NCI-H2107 treated with DMSO at 0.1 percent for 48 hours (cell line): Measurements from ENCODE around the gene EGR1.
A peak's percentile ranks its signal among the peaks of the same experiment; 100 is the strongest.

Experiments
- DNase-seq: peaks from one replicate; lab custom pipeline; 2025; ENCODE audit not compliant: unreplicated experiment; lab: John Stamatoyannopoulos, UW

EGR1 gene

DNA sequence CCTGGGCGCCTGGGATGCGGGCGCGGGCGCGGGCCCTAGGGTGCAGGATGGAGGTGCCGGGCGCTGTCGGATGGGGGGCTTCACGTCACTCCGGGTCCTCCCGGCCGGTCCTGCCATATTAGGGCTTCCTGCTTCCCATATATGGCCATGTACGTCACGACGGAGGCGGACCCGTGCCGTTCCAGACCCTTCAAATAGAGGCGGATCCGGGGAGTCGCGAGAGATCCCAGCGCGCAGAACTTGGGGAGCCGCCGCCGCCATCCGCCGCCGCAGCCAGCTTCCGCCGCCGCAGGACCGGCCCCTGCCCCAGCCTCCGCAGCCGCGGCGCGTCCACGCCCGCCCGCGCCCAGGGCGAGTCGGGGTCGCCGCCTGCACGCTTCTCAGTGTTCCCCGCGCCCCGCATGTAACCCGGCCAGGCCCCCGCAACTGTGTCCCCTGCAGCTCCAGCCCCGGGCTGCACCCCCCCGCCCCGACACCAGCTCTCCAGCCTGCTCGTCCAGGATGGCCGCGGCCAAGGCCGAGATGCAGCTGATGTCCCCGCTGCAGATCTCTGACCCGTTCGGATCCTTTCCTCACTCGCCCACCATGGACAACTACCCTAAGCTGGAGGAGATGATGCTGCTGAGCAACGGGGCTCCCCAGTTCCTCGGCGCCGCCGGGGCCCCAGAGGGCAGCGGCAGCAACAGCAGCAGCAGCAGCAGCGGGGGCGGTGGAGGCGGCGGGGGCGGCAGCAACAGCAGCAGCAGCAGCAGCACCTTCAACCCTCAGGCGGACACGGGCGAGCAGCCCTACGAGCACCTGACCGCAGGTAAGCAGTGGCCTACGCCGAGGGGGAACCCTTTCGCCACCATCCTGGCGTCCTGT is at the start of gene EGR1:
Gene EGR1, plus strand, starts transcription at position 219 of the 864 bp plus-strand sequence. Its CDS starts 283 bp downstream, at position 502.
- peak; percentile 55 for DNase-seq

DNA sequence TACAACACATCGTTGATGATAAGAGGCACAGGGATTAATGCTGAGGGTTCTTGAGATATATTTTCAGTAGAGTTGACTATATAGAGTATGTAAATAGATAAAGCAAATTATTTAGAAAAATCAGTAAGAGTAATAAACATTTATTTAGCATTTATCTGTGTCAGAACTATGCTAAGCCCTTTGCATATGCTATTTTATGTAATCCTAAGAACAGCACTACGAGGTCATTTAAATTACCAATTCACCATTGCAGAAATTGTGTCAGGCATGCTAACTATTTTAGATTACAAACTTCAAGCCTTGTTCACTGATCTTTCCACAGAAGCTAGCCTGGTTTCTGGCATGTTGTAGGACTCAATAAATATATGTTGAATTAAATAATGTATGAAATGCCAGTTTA is 46.8 kb upstream of the EGR1 start:
- DNase-seq: no peak

DNA sequence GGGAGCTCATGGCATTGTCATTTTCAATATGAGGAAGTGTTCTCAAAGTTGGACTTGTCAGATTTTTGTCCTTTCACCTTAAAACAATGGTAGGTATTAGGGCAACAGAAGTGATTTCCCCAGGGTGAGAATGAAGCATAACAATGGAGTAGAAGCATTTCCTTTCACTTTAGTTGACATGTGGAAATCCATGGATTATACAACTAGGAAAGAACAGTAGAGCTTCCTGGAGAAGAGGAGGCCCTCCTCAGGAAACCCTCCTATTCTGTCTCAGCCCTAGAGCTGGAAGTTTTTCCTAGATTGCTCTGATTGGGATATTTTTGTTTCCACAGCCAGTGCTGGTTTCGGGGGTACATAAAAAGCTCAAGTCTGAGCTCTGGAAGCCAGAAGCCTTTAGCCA is 40.2 kb upstream of the EGR1 start:
- DNase-seq: no peak

DNA sequence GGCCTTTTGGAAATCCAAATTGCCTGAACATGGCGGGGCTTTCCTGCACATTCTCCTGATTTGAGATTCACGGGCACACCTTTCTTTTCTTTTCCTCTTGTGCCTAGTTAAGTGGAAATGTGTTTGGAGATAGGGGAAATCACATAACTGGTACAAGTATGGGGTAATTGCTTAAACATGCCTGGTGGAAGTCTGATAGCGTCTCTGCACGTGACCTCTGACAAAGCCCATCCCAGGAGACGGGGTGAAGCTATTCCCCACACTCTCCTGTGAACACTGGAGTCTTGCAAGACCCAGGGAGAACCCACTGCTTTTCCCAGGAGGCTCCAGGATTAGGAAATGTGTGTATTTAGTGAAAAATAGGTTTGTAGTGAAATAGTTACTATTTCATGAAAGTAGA is 29.3 kb upstream of the EGR1 start:
- DNase-seq: no peak

DNA sequence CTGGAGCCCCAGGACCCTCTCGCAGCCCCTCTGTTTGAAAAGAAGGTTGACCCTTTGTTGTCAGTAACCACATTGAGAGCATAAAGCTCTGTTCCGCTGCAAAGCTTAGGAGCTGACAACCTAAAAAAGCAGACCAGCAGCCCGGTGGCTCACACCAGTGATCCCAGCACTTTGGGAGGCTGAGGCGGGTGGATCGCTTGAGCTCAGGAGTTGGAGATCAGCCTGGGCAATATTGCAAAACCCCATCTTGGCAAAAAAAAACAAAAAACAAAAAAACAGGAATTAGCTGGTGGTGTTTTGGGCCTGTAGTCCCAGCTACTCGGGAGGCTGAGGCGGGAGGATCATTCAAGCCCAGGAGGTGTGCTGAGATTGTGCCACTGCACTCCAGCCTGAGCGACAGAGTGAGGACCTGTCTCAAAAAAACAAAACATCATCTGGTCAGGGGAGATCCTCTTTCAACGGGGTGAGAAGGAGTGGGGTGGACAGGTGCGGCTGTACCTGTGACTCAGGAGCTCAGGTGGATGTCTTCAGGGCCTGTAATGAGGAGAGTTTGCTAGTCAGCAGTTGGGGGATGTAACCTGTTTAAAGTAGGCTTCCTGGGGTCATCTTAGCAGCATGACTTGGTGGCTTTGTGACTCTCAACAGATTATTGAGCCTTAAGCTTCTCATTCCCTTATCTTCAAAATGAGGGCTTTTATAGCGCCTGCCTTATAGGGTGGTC is 27.1 kb upstream of the EGR1 start:
- no peak for DNase-seq

DNA sequence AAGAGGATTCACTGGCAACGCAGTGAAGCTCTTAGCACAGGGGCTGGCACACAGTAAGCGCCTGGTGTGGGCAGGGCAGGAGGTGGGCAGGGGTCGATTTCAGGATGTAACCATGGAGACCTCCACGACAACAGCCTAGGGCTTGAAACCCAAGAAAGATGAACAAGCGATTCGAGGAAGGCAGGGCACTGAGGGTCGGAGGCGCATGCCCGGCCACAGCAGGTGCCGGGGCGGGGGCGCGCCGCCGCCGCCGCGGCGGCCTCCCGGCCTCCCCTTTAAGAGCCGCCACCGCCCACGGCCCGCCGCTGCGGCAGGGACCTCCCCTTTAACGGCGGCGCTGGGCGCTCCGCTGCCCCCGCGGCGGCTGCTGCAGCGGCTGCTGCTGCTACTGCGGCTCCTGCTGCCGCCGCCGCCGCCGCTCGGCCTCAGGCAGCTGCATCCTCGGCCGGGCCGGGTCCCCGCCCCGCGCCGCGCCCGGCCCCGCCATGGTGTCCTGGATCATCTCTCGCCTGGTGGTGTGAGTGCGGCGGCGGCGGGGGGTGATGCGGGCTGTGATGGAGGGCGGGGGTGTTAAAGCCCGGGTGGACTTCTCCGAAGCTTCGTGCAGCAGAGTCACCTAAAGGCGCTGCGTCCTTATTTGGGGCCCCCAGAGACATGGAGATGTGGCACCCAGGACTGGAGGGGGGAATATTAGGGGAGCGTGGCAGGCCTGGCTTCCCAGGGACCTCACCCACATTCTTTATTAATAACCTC is 26.4 kb upstream of the EGR1 start, which contains the start of gene REEP2:
Gene REEP2, plus strand, starts transcription at position 334 of the 753 bp plus-strand sequence. Its CDS starts 152 bp downstream, at position 486.
- DNase-seq: no peak

DNA sequence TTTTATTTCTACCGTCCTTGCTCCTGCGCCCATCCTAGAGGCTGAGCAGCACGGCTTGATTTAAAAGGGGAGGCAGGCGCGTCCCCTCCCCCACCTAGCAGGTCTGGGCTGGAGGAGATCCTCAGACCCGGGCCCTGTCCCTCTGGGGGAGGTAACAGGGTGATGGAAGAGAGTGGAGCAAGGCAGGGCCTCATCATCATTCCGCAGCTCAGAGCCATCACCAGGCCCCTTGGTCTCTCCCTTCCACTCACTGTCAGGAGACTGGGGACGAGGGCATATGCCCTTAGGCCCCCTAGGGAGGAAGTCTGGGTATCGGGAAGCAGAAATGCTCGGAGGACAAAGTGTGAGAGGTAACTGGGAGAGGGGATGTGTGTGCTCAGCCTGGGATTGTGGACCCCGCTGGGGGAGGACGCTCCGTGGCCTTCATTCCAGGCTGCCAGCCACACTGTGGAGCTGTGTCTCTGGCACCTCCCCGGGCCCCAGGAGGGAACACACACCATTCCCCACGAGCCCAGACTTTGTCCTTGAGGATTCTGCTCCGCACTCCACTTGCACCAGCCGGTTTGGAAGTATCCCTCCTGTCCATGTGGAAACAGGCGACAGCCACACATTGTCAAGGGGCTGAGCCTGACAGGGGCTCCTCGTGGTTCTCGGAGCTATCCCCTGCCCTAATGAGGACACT is 25.7 kb upstream of the EGR1 start:
- no peak for DNase-seq

DNA sequence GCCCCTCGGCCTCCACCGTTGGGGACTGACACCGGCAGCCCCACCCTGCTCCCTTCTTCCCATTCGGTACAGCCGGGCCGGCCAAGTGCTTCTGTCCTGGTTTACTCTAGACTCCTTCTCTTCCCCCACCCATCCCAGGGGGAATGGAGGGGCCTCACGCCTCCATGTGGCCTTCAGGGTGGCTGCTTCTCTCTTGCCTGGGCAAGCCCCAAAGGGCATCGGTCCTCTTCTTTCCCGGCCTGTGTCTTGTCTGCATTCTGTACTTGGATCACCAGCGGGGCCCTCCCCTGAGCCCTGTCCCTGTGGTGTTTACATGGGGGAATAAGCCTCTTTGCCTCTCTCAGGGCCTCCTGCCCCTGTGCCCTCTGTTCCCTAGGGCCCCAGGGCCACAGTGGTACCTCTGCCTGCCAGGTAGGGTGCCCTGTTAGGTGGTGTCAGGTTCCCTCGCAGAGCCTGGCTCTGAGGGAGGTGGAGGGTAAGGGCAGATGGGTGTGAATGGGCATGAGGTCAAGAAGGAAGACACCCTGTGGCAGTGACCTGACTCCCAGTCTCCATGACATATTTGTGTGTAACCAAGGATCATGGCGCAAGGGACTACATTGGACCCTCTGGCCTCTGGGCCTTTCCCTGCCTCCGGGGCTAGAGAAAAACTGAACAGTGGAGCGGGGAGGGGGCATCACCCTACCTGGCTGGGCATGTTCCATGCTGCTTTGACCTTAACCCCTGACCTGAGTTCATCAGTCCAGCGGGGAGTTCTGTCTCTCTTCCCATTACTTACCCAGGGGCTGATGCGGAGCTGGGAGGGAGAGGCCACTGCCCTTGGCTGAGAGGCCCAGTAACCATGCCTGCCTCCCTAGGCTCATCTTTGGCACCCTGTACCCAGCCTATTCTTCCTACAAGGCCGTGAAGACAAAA is 24.9 kb upstream of the EGR1 start:
- DNase-seq: no peak

DNA sequence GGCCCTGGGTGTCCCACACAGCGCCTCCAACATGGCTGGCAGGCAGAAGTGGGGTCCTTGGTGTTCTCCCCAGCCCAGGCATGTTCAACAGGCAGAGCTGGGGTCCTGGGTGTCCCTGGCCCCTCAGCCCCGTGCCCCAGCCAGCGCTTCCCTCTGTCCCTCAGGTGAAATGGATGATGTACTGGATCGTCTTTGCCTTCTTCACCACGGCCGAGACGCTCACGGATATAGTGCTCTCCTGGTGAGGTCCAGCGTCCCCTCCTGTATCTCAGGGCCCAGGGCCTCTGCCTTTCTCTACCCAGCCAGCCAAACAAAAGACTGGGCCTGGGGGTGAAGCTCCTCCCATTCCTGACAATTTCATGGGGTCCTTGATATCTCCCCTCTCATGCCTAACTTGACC is 24.1 kb upstream of the EGR1 start:
- no peak for DNase-seq

DNA sequence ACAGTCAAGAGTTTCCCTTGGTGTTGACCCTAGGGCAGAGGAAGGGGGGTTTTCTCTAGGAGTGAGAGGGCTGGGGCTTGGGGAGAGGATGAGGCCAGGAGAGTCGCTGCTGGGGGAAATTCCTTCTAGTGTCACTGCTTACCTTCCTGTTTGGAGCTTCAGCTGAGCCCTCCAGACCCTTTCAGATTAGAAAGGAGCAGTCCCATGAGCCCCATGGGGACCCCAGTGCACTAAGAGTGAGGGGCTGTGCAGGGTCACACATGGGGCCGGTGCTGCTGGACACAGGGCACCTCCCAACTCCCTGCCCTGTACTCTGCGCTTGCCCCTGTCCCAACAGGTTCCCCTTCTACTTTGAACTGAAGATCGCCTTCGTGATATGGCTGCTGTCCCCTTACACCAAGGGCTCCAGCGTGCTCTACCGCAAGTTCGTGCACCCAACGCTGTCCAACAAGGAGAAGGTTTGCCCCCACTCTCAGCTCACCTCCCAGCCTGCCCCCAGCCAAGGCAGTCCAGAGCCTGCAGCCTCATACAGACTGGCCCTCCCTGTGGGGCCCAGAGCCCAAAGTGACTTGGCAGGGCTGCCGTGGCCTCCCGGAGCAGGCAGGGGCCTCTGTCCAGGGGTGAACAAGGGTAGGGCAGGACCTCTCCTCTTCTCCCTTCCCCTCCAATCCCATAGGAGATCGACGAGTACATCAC is 21.1 kb upstream of the EGR1 start:
- no peak for DNase-seq

DNA sequence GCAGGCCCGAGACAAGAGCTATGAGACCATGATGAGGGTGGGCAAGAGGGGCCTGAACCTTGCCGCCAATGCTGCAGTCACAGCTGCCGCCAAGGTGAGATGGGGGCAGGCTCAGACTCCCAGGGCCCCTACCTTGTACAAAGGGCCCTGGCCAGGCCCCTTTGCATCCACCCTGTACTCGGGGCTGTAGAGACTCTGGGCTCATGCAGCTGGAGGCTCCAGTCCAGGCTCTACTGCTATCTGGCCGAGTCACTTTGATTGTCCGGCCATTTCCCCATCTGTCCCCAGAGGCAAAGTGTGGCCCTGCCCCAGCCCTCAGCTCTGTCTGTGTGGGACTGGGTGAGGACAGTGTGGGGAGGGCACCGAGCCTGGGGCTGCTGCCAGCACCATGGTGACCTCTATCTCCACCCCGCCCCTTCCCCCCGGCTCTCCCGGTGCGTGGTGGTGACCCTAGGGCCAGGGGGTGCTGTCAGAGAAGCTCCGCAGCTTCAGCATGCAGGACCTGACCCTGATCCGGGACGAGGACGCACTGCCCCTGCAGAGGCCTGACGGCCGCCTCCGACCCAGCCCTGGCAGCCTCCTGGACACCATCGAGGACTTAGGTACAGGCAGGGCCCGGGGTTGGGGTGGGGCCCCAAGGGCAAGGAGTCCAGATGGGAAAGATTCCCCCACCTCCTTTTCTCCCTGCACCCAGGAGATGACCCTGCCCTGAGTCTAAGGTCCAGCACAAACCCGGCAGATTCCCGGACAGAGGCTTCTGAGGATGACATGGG is 20.3 kb upstream of the EGR1 start:
- DNase-seq: no peak

DNA sequence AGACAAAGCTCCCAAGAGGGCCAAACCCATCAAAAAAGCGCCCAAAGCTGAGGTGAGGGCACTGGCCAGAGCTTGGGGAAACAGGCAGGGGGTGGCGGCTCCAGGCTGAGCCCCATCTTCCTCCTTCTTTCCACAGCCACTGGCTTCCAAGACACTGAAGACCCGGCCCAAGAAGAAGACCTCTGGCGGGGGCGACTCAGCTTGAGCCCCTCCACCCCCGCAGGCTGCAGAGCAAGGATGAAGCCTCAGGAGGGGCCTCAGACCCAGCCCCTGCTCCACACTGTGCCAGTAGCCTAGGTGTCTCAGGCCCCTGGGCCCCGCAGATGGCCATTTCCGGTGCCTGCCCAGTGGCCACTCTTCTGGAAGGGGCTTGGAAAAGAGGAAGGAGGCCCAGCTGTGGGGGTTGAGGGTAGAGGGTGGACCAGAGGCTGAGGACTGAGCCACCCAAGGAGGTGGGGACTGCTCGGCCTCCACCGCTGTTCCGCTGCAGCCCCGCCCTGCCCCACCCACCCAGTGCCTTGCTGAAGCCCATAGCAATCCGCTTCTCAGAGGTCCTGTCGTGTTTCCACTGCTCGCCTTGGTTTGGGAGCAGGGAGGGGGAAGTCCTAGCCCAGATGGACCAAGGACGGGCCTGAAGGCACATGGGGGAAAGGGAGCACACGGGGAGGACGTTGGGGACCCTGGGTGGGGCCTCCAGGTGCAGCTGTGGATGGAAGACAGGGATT is 19.6 kb upstream of the EGR1 start:
- no peak for DNase-seq

DNA sequence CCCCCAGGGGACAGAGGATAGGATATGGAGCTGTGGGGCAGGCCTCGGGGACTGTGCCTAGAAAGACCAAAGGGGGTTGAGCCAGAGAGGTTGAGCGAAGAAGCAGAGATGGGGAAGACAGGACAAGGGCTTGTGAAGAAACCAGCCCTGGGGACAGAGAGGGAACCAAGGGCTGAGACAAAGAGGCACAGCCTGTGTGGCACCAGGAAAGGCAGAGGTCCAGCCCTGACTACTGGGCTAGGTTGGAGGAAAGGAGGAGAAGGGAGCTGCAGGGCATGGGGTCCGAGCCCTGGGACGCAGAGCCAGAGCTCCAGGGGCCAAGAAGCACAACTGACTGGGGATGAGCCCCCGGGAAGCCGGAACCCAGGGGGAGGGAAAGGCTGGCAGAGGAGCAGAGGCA is 17.2 kb upstream of the EGR1 start:
- no peak for DNase-seq

DNA sequence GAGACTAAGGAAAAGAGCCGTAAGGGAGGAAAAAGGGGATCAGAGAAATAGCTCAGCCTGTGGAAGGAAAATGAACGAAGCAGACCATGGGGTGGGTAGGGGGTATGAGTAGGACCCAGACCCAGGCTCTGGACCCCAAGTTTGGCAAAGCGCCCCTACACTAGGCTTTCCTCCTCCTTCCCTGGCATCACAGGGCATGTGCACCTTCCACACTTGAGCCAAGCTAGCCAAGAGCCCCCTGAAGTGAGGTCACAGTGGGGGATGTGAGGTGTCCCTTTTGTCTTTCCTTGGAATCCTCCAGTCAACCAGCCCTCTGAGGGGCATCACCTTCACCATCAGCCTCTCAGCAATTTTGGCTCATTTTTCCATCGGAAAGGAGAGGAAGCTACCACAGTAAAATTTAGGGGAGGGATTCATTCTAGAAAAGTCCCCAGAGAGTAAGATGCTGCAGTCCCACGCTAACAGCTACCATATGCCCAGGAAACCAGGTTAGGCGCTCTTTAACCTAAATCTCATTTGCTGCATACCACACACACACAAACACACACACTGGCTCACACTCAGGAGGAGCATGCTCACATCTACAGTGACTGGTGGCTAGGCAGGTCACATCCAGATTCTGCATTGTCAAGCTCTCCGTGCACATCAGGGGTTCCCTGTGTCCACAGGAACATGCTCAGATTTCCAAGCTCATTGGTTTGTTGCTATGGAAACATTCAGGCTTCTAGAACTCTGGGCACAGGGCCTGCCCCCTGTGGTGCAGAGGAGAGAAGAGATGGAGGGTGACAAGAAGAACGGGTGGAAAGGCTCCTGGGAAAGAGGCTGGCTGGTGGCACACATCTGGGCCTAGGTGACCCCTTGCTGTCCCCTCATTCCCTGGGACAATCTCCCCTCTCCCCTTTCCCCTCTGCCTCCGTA is 16.5 kb upstream of the EGR1 start:
- DNase-seq: peak; percentile 86

DNA sequence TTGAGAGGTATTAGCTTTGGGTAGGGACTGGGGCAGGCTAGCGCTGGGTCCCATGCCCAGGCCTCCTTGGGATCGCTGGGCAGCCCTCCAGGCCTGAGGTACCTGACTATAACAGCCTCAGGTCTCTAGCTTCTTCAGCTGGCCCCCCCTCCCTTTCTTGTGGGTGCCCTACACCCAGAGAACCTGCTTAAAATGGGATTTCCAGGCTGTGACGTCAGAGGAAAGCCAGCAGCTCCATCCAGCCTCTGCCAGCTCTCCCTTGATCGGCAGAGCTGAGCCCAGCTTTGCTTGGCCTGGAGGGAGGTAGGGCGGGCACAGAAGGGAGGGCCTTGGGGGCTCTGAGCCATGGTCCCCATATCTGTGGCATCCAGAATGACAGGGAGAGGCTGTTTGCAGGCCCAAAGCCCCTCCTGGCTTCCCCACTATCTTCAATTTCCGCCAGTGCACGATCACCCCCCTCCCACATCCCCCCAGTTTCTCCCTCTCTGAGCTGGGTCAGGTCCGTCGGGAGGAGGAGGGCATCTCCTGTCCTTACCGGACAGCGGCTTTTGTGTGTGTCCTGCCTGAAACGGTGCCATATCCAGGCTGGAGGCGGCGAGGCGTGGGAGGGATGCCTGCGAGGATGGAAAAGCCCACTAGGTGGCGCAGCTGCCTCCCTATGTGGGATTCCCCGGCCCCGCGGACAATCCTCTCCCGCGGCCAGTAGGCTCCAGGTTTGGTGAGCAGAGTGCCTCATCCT is 15.6 kb upstream of the EGR1 start:
- DNase-seq: peak; percentile 54

DNA sequence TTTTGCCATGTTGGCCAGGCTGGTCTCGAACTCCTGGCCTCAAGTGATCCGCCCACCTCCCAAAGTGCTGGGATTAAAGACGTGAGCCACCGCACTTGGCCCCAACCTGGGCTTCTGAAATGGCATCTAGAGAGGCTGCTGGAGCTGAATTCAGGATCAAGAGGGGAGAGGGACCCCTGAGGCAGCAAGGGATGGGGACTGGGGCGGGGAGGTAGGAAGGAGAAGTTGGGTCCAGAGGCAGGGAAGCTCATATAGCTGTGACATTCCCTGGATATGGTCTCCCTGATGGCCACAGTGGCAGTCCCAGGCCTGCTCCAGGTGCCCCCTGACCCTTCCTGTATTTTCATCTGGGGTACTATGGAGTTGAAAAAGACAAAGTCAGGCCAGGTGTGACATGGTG is 14.3 kb upstream of the EGR1 start:
- no peak for DNase-seq
